ENCODE measurements around the gene SLC13A4.
A peak's percentile ranks its signal among the peaks of the same experiment; 100 is the strongest.
"Not testable (repeated sequence)": the region's sequence is repeated elsewhere in the genome, so short reads cannot be mapped to it uniquely, and the experiment has no call there.

The SLC13A4 gene

DNA sequence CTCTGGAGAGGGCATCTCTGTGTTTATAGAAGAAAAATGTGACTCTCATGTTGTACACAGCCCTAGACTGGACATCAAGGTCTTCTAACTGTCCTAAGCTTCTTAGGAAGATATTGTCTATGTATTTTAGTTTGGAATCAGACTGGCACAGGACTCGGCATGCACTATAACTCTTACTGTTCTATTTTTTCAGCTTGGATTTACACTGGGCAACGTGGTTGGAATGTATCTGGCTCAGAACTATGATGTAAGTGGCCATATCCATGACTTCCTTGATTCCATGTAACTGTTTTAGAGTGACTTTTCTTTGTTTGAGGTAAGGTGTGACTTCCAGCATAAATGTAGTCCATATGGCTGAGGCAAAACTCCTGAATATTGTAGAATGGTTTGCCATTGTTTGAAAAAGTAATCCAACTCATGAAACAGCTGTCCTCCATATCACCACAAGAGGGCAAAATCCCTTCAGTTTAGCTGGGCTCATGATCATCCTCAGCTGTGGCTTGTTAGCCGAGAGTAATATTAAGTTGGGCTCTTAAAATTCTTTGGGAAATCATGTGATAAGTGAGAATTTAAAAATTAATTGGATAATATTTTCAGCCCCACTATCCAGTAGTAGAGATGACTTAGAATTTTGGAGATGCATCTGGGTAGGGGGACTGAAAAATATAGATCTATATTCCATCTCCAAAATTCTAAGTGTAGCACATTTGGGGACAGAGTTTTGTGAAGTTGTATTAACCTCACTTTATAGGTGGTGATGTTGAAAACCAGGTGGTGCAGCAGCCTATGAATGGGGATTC lies 55.2 kb downstream of the SLC13A4 start:
- peaks cover 19% of the 10 kb centered on the region for H3K36me3 Mint-ChIP-seq (ENCODE audit: insufficient read depth)
- H3K4me3 Mint-ChIP-seq: no peak overlapping the region
- H3K27me3 Mint-ChIP-seq: no peaks in the 10 kb centered on the region
- H3K9me3 Mint-ChIP-seq: no peaks in the 10 kb centered on the region
- ATAC-seq (replicated peaks; ENCODE audit: extremely low read depth, poor library complexity, severe bottlenecking): no peak
- no peak overlapping the region for H3K27ac Mint-ChIP-seq (ENCODE audit: low read depth)
- no peak for DNase-seq (ENCODE audit: low spot score in 2 of 2)
- H3K4me1 Mint-ChIP-seq: peaks cover 34% of the 10 kb centered on the region

DNA sequence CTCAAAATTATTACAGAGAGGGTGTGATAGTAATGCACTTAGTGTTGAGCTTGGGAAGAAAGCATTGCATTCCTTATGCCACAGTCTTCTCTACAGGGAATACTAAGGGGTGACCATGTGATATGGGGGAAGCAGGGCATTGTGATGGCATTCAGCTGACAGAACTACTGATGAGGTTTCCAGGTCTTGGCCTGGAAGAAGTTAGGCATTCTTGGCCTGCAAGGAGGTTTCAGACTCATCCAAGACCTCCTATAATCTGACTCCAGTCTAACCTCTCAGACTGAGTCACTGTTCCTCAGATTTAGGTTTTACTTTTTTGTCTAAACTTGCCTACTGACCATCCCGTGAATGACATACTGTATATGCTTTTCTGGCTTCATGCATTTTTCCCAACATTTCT lies 57.8 kb downstream of the SLC13A4 start:
- H3K4me1 Mint-ChIP-seq: peaks cover 52% of the 10 kb centered on the region
- DNase-seq (ENCODE audit: low spot score in 2 of 2) (no peak), ATAC-seq (replicated peaks; ENCODE audit: extremely low read depth, poor library complexity, severe bottlenecking) (no peak)
- no peaks in the 10 kb centered on the region for H3K9me3 Mint-ChIP-seq
- H3K36me3 Mint-ChIP-seq (ENCODE audit: insufficient read depth): peaks cover 13% of the 10 kb centered on the region
- no peak overlapping the region for H3K27ac Mint-ChIP-seq (ENCODE audit: low read depth)
- H3K27me3 Mint-ChIP-seq: no peaks in the 10 kb centered on the region
- H3K4me3 Mint-ChIP-seq: no peak overlapping the region

DNA sequence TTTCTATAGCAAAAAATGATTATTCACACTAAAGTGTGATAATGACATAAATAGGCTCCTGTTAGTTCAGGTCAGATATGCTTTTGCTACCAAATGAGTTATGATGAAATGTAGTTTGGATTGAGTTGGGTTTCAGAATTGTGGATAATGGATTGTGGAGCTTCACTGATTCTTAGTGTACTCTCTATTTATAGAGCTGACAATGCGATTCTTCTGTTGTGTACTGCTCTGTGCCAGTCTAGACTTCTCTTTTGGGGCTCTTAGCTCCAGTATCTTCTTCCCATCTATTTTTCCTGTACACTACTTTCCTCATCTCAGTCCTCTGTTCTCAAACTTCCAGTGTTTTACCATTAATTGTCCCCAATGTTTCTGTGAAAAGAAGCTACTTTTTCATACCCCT lies 58.2 kb downstream of the SLC13A4 start:
- Mint-ChIP-seq H3K36me3 (ENCODE audit: insufficient read depth) (peaks cover 11% of the 10 kb centered on the region), H3K4me1 (peaks cover 56% of the 10 kb centered on the region), H3K27ac (ENCODE audit: low read depth) (no peak overlapping the region), H3K9me3 (no peaks in the 10 kb centered on the region), H3K27me3 (no peaks in the 10 kb centered on the region), H3K4me3 (no peak overlapping the region)
- ATAC-seq (replicated peaks; ENCODE audit: extremely low read depth, poor library complexity, severe bottlenecking) (no peak), DNase-seq (ENCODE audit: low spot score in 2 of 2) (no peak)

DNA sequence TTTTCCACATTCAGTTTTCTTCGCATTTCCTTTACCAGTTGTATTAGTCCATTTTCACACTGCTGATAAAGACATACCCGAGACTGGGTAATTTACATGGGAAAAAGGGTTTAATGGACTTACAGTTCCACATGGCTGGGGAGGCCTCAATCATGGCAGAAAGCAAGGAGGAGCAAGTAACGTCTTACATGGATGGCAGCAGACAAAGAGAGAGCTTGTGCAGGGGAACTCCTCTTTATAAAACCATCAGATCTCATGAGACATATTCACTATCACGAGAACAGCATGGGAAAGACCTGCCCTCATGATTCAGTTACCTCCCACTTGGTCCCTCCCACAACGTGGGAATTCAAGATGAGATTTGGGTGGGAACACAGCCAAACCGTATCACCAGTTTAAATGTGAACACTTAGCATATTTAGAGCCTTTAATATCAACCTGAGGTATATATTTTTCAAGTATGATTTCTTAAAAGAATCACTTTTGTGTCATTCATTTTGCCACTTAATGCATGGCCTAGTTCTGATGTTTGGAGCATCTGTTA lies 59.1 kb downstream of the SLC13A4 start:
- ATAC-seq (replicated peaks; ENCODE audit: extremely low read depth, poor library complexity, severe bottlenecking); DNase-seq (ENCODE audit: low spot score in 2 of 2); H3K27me3 Mint-ChIP-seq; H3K4me3 Mint-ChIP-seq; H3K9me3 Mint-ChIP-seq; H3K36me3 Mint-ChIP-seq (ENCODE audit: insufficient read depth); H3K27ac Mint-ChIP-seq (ENCODE audit: low read depth): not testable (repeated sequence)
- H3K4me1 Mint-ChIP-seq: peaks cover 61% of the 10 kb centered on the region

DNA sequence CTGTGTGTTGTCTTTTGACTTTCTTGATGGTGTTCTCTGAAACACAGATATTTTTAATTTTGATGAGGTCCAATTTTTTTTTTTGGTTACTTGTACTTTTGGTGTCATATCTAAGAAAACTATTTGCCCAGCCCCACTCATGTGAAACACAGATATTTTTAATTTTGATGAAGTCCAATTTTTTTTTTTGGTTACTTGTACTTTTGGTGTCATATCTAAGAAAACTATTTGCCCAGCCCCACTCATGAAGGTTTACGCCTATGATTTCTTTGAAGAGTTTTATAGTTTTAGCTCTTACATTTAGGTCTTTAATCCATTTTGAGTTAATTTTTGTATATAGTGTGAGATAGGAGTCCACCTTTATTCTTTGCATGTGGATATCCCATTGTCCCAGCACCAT lies 60.4 kb downstream of the SLC13A4 start:
- H3K4me3 Mint-ChIP-seq; DNase-seq (ENCODE audit: low spot score in 2 of 2); H3K27ac Mint-ChIP-seq (ENCODE audit: low read depth); H3K9me3 Mint-ChIP-seq; H3K27me3 Mint-ChIP-seq; ATAC-seq (replicated peaks; ENCODE audit: extremely low read depth, poor library complexity, severe bottlenecking); H3K36me3 Mint-ChIP-seq (ENCODE audit: insufficient read depth): not testable (repeated sequence)
- H3K4me1 Mint-ChIP-seq: peaks cover 57% of the 10 kb centered on the region

DNA sequence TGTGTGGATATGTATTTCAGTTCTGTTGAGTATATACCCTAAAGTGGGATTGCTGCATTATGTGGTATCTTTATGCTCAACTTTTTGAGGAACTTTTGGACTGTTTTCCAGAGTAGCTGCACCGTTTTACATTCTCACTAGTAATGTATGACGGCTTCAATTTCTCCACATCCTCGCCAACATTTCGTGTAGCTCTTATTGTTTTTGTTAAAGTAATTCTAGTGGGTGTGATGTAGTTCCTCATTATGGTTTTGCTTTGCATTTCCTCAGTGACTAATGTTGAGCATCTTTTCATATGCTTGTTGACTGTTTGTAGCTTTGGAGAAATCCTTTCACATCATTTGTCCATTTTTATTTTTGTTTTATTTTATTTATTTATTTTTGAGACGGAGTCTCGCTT lies 61.1 kb downstream of the SLC13A4 start:
- H3K36me3 Mint-ChIP-seq (ENCODE audit: insufficient read depth): peaks cover 6% of the 10 kb centered on the region
- DNase-seq (ENCODE audit: low spot score in 2 of 2): no peak
- H3K9me3 Mint-ChIP-seq: no peaks in the 10 kb centered on the region
- H3K4me3 Mint-ChIP-seq: no peak overlapping the region
- ATAC-seq (replicated peaks; ENCODE audit: extremely low read depth, poor library complexity, severe bottlenecking): no peak
- H3K27me3 Mint-ChIP-seq: no peaks in the 10 kb centered on the region
- H3K27ac Mint-ChIP-seq (ENCODE audit: low read depth): no peak overlapping the region
- peaks cover 58% of the 10 kb centered on the region for H3K4me1 Mint-ChIP-seq

DNA sequence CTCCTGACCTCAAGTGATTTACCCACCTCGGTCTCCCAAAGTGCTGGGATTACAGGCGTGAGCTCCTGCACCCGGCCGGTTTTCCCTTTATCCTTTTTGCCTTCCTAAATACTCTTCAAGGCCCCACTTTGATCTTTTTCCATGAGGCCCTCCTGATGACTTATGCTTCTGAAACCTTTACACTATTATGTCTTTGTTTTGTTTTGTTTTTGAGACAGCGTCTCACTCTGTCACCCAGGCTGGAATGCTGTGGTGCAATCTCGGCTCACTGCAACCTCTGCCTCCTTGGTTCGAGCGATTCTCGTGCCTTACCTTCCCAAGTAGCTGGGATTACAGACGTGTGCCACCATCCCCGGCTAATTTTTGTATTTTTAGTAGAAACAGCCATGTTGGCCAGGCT lies 61.8 kb downstream of the SLC13A4 start:
- Mint-ChIP-seq H3K27ac (ENCODE audit: low read depth) (no peak overlapping the region), H3K4me1 (peaks cover 62% of the 10 kb centered on the region), H3K9me3 (no peaks in the 10 kb centered on the region), H3K4me3 (no peak overlapping the region), H3K27me3 (no peaks in the 10 kb centered on the region), H3K36me3 (ENCODE audit: insufficient read depth) (peaks cover 9% of the 10 kb centered on the region)
- DNase-seq (ENCODE audit: low spot score in 2 of 2) (no peak), ATAC-seq (replicated peaks; ENCODE audit: extremely low read depth, poor library complexity, severe bottlenecking) (no peak)

DNA sequence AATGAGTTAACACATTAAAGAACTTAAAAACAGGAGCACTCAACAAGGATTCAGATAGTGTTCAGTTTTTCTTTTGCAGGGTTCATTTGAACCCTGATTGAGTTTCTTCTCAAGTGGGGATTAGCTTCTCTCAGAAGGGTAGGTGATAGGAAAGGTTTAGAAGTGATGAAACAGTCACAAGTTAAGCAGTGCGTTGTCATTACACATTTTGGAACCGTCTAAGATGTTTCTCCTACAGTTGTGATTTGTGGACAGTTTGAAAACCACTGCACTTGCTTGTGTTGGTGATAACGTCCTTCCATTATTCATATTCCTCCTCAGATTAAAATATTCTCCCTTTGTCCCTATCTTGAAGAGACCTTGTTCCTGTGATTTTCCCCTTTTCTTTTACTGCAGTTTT lies 62.9 kb downstream of the SLC13A4 start:
- ATAC-seq (replicated peaks; ENCODE audit: extremely low read depth, poor library complexity, severe bottlenecking): no peak
- Mint-ChIP-seq H3K27me3 (no peaks in the 10 kb centered on the region), H3K27ac (ENCODE audit: low read depth) (no peak overlapping the region)

DNA sequence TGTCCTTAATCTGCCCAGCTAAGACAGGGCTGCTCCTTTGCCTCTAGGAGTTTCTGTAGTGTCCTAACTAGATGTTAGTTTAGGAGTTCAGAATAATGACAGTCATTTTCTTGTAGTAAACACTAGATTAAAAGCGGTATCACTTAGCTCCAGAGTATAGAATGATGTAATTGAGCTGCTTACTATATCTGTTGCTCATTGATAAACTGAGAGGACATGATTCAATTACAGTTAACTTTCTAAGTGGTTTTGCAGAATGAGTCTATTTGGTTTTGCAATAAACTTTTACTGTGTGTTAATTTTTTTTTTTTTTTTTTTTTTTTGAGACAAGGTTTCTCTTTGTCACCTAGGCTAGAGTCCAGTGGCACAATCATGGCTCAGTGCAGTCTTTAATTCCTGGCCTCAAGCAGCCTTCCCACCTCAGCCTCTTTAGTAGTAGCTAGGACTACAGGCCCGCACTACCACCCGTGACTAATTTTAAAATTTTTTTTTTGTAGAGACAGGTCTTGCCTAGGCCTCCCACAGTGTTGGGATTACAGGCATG lies 63.9 kb downstream of the SLC13A4 start:
- no peaks in the 10 kb centered on the region for H3K27me3 Mint-ChIP-seq
- no peaks in the 10 kb centered on the region for H3K9me3 Mint-ChIP-seq
- ATAC-seq (replicated peaks; ENCODE audit: extremely low read depth, poor library complexity, severe bottlenecking) (no peak), DNase-seq (ENCODE audit: low spot score in 2 of 2) (no peak)
- H3K4me3 Mint-ChIP-seq: peak overlapping the region; percentile 94
- peaks cover 9% of the 10 kb centered on the region for H3K36me3 Mint-ChIP-seq (ENCODE audit: insufficient read depth)
- peak overlapping the region; percentile 41 for H3K27ac Mint-ChIP-seq (ENCODE audit: low read depth)
- peaks cover 47% of the 10 kb centered on the region for H3K4me1 Mint-ChIP-seq

More for the DNA sequence above, 62.9 kb downstream of the SLC13A4 start:
- DNase-seq (ENCODE audit: low spot score in 2 of 2): no peak
- Mint-ChIP-seq H3K36me3 (ENCODE audit: insufficient read depth) (peaks cover 9% of the 10 kb centered on the region), H3K4me3 (no peak overlapping the region), H3K9me3 (no peaks in the 10 kb centered on the region), H3K4me1 (peaks cover 55% of the 10 kb centered on the region)

DNA sequence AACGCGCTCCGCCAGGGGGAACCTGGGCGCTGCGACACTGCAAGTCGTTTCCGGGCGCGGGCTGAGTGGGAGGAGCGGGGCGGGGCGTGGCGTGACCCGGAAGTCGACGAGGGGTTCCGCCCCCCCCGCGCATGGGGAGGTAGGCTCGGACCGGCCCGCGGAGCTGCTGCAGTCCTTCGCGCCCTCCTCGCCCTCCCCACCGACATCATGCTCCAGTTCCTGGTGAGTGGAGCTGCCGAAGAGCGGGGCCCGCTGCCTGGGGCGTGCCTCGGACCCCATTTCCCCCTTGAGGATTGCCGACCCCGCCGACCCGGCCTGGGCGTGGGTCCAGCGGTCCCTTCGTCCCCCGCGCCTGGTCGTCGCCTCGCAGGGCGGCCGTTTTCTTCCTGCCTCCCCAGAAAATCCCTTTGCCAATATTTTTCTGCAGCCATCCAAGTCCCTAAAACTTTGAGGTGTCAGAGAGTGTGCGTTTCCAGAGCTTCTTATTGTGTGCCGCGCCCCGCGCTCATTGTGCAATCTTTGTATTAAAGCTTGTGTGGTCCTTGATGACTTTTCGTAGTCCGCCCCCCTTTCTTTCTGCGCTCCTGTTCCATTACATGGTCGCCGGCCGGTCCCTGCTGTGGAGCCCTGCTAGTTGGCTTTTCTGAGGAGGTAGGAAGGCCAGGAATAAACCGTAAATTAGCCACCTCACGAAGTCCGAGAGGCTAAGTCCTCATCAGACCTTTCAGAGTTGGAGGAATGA lies 65.4 kb downstream of the SLC13A4 start, which contains the start of gene STMP1:
TSS of gene STMP1 (plus strand) at position 142 of the 742 bp plus-strand sequence.
- H3K4me3 Mint-ChIP-seq: peak within 1 kb of the TSS; percentile 94
- H3K9me3 Mint-ChIP-seq: no peaks in the 10 kb centered on the region
- peaks cover 35% of the 10 kb centered on the region for H3K4me1 Mint-ChIP-seq
- H3K27ac Mint-ChIP-seq (ENCODE audit: low read depth): peak within 1 kb of the TSS; percentile 93
- peak; percentile 93 for ATAC-seq (replicated peaks; ENCODE audit: extremely low read depth, poor library complexity, severe bottlenecking)
- peak; percentile 92 to 95 for DNase-seq (ENCODE audit: low spot score in 2 of 2)
- H3K27me3 Mint-ChIP-seq: no peaks in the 10 kb centered on the region
- H3K36me3 Mint-ChIP-seq (ENCODE audit: insufficient read depth): peaks cover 9% of the 10 kb centered on the region

DNA sequence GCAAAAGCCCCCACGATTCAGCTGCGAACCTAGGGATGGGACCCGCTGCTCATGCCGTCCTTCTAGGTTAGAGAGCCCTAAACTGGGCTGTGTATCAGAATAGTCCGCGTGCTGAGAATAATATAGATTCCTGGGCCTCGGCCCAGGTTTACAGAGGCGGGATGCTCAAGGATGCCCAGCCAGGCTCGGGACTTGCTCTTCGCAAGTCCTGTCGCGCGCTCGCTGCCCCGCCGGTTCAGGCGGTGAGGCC lies 65.9 kb downstream of the SLC13A4 start:
- Mint-ChIP-seq H3K36me3 (ENCODE audit: insufficient read depth) (peaks cover 9% of the 10 kb centered on the region), H3K27ac (ENCODE audit: low read depth) (peak overlapping the region; percentile 93), H3K27me3 (no peaks in the 10 kb centered on the region), H3K4me1 (peaks cover 35% of the 10 kb centered on the region), H3K4me3 (peak overlapping the region; percentile 94), H3K9me3 (no peaks in the 10 kb centered on the region)
- ATAC-seq (replicated peaks; ENCODE audit: extremely low read depth, poor library complexity, severe bottlenecking) (peak; percentile 17), DNase-seq (ENCODE audit: low spot score in 2 of 2) (peak in 1 of 2 donors; percentile 17)

DNA sequence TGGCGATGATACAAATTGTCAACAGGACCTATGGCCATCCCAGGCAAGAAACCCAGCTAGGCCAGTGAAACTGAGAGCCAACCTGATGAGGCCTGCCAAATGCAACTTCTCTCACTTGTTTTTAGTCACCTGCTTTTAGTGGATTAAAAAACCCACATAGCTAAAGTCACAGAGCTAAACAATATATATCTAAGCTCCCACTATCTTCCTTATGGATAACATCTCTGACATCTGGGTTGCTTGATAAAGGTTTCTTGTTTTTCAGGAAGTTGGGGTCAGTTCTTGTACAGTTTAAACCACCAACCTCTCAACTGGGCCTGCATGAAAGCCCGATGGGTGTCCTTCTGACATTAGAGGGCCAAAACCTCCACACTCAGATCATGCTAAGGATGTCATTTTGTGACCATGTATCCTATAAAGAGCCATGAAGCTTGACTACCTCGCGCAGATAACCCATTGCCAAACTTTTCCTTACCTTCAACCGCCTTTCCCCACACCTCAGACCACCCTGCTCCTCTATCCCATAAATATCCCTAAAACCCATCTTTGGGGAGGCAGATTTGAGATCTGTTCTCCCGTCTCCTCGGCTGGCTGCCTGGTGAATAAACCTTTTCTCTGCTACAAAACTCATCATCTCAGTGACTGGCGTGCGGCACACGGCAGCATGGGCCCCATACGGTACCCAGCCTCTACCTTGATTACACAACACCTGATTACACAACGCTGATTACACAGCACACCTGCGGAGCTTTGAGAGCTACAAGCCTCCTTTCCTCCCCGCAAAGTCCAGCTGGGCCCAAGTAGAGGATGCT lies 66.5 kb downstream of the SLC13A4 start:
- Mint-ChIP-seq H3K4me3 (peak overlapping the region; percentile 94), H3K36me3 (ENCODE audit: insufficient read depth) (peaks cover 9% of the 10 kb centered on the region), H3K4me1 (peaks cover 31% of the 10 kb centered on the region), H3K9me3 (no peaks in the 10 kb centered on the region), H3K27me3 (no peaks in the 10 kb centered on the region), H3K27ac (ENCODE audit: low read depth) (peak overlapping the region; percentile 93)
- ATAC-seq (replicated peaks; ENCODE audit: extremely low read depth, poor library complexity, severe bottlenecking): no peak
- DNase-seq (ENCODE audit: low spot score in 2 of 2): no peak
